ENCODE measurements around the gene ATP8B2.
"Not testable (repeated sequence)": the region's sequence is repeated elsewhere in the genome, so short reads cannot be mapped to it uniquely, and the experiment has no call there.

Gene ATP8B2

DNA sequence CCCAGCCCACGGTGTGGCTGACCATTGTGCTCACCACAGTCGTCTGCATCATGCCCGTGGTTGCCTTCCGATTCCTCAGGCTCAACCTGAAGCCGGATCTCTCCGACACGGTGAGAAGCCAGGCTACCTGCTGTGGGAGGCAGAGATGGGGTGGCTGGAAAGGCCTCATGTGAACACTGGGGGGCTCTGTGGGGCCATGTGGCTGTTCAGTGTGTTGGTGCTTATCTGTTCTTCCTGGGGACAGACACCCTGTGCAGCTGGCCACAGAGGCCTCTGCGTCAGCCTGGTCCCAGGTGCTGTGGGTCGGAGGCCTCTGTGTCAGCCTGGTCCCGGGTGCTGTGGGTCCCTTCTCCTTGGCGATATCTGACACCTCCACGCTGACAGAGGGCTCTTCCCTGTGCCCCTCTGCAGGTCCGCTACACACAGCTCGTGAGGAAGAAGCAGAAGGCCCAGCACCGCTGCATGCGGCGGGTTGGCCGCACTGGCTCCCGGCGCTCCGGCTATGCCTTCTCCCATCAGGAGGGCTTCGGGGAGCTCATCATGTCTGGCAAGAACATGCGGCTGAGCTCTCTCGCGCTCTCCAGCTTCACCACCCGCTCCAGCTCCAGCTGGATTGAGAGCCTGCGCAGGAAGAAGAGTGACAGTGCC, 23.2 kb downstream of the ATP8B2 start:
- no peak for FAIRE-seq

DNA sequence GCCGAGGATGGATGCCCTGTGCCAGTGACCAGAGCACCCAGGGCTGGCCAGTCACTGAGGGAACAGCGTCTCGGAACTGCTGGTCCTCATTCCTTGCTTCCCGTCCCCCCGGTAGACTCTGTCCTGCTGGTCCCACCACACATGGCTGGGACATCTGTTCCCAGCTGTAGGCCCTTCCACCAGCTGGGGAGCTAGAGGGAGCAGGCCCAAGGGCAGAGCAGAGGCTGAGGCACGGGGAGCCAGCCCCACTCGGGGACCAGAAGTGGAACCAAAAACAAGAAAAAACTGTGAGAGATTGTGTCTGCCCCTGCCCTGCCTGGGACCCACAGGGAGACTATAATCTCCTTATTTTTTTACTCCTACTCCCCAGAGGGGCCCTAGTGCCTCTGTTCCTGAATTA, 23.8 kb downstream of the ATP8B2 start:
- no peak for FAIRE-seq

DNA sequence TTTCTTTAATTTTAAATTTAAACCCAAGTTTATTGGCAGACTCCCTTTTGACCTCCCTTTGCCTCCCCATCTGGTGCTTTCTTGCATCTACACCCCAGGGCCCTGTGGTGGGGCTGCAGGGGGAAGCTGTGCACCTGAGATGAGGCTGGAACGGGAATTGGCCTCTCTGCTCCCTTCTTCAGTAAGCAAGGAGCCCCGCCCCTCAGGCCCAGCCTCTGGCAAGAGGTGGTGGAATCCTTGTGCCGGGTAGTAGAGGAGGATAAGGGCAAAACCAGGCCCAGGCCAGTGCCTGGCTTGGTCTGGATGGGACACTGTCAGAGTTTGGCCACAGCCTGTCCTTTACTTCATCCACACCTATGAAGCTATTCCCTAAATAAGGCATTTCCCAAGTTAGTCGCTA, 25.1 kb downstream of the ATP8B2 start:
- FAIRE-seq, result no peak

DNA sequence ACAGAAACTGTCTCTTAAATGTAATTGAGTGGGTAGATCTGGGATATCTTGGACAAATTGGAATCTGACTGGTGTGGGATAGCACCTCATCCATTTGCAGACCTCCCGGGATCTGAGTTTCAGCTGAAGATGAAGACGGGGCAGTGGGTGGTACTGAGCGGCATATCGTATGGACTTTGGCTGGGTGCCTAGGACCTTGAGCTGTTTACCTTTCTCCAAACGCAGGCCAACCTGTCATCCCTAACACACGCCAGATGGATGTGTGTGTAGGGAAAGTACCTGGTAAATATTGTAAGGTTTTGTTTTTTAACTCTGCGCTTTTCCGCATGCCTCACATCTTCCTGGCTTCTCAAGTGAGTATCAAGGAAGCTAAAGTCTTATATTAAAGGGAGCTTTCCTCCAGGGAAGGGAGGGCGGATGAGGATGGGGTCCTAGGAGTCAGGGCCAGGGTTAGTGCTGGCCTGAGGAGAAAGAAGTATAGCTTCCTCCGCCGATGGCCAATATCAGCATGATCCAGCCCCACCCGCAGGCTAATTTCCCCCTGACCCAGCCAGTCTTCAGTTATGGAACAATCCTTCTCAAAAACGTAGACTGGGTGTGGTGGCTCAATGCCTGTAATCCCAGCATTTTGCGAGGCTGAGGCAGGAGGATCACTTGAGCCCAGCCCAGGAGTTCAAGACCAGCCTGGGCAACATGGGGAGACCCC, 26.2 kb downstream of the ATP8B2 start:
- no peak for FAIRE-seq

DNA sequence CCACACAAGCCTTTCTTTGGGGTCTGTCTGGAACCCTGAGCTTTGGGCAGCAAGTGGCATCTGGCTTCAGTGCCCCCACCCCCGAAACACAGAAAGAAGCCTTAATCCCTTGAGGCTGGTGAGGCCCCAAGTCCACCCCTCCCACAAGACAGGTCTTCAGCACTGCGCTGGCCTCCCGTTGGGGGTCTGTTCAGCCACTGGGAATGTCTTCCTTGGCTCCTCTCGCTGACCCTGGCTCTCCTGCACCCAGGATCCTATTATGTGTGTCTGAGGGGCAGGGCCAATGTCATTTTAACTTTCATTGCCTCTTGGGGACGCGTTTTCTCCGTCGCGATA, 26.9 kb downstream of the ATP8B2 start:
- no peak for FAIRE-seq

DNA sequence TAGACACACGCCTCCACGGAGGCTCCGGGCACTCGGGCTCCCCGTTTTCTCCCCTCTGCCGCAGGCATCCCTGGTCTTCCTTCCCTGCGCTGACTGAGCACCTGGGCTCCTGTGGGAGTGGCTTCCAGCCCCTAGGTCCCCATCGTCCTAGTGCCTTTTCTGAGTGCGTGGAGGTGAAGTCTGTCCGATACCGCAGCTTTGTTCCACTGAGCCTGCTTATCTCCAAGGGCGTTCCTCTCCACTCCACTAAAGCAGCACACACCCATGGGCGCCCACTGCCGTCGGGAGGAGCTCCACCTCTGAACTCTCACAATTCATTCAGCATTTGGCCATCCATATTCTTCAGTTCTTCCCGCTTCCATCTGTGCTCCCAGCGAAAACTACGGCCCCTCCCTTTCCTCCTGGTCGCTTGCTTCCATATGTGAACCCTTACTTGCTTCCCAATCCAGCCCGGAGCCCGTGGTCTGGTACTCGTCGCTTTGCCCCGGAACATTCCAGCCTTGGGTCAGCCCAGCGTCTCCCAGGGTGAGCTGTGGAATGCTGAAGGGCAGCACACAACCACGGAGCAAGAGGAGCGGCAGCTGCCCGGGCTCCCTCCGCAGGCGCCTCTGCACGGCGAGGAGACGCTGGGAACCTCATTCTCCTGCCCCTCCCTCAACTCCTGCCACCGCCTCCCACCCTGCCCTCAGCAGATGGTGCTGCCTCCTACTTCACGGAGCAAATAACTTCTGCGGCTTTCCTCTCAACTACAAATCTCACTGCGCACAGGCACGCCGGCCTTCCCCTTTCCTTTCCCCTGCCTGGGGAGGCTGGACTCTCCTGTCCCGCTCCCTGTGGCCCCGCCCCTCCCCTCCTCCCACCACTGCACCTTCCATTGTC, 27.5 kb downstream of the ATP8B2 start:
- no peak for FAIRE-seq

DNA sequence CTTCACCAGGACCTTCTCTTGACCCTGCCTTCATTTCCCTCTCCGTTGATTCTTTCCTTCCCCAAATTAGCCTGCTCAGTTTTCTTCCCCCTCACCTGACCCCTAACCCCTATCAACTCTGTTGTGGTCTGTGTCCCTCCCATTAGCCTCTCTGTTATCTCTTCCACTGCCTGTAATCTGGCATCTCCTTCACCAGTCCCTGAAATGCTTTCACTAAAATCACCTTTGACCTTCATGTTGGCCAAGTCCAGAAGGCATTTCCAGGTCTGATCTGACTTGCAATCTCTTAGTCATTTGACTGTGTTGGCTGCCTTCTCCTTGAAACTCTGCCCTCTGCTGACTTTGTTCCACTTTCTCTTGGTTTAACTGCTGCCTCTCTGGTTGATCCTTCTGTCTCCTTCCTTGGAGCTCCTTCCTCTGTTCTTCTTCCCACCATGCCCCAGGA, 28.2 kb downstream of the ATP8B2 start:
- FAIRE-seq, result no peak

DNA sequence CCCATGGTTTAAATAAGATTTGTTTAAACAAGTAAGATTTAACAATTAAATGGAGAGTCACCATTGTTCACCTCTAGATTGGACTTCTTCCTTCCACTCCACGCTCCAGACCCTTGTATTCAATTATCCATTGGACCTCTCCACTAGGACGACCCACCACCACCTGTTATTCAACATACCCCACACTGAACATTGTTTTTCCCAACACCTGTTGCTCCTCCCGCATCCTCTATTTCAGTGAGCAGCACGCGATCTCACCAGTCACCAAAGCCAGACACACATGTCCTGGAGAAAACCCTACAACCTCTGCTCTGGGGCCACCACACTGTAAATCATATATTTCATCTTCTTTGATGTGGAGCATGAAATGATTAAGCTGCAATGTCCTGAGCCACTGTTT, 28.6 kb downstream of the ATP8B2 start:
- FAIRE-seq, result no peak

DNA sequence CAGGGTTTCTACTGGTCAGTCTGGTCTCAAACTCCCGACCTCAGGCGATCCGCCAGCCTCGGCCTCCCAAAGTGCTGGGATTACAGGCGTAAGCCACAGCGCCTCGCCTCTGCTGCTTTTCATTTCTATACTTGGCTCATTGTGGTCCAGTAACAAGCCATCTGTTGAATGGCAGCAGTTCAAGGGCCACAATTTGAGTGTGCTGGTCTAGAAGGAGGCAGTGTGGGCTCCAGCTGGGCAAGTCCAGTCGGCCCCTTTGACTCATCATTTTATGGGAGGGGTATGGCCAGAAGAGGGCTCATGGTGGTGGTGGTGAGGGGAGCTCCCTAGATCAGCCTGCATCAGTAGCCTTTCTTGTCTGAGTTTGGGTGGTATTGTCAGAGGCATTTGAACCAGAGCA, 33.2 kb downstream of the ATP8B2 start:
- no peak for FAIRE-seq

DNA sequence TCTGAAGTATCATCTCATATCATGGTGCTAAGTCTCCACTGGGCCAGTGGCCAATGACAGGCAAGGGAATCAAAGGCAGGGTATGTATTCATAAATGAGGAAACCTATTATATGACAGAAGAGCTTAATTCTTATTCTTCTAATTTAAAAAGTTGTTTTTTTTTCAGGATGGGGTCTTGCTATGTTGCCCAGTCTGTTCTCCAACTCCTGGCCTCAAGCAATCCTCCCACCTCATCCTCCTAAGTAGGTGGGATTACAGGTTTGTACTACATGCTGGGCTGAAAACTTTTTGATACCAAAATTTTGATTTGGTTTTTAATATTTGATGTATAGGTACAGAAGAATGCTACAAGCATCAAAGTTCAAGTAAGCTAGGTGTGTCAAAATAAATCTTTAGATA, 35.0 kb downstream of the ATP8B2 start:
- no peak for FAIRE-seq

DNA sequence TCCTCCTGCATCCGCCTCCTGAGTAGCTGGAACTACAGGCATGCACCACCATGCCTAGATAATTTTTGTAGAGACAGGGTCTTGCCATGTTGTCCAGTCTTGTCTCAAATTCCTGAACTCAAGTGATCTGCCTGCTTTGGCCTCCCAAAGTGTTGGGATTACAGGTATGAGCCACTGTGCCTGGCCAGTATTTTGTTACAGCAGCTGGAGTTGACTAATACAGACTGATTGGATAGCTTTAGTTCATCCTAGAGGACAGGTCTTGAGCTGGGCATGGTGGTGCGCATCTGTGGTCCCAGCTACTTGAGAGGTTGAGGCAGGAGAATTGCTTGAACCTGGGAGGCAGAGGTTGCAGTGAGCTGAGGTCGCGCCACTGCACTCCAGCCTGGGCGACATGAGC, 35.6 kb downstream of the ATP8B2 start:
- FAIRE-seq, result not testable (repeated sequence)

DNA sequence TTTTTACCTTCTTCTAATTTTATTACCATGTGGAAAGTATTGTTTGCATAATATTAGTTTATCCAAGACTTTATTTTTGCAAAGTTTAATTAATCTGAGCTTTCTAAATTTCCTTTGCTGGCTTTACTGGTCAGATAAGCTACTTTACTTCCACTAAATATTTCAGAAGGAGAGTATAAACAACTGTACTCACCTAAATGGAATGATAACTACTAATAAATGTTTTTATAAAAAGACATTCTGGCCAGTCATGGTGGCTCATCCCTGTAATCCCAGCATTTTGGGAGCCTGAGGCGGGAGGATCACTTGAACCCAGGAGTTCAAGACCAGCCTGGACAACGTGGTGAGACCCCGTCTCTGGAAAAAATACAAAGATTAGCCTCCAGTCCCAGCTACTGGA, 36.0 kb downstream of the ATP8B2 start:
- no peak for FAIRE-seq

DNA sequence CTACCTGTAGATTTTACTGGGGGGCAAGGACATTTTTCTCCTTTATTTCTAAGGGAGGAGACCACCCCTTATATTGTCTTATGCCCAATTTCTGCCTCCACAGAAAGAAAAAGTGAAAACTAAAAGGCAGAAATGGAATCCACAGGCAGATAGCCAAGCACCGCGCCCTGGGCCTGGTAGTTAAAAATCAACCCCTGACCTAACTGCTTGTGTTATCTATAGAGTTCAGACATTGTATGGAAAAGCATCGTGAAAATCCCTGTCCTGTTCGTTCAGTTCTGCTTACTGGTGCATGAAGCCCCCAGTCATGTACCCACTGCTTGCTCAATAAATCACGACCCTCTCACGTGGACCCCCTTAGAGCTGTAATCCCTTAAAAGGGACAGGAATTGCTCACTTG, 46.1 kb downstream of the ATP8B2 start:
- FAIRE-seq, result no peak

DNA sequence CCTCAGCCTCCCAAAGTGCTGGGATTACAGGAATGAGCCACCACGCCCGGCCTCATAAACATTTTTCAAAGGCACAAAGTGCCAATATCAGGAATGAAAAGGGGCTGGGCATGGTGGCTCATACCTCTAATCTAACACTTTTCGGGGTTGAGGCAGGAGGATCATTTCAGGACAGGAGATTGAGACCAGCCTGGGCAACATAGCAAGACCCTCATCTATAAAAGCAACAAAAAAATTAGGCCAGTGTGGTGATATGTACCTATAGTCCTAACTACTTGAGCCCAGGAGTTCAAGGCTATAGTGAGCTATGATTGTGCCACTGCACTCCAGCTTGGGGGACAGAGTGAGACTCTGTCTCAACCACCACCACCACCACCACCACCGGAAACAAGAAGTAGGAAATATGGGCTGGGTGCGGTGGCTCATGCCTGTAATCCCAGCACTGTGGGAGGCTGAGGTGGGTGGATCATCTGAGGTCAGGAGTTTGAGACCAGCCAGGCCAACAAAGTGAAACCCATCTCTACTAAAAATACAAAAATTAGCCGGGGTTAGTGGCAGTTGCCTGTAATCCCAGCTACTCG, 48.5 kb downstream of the ATP8B2 start:
- not testable (repeated sequence) for FAIRE-seq

DNA sequence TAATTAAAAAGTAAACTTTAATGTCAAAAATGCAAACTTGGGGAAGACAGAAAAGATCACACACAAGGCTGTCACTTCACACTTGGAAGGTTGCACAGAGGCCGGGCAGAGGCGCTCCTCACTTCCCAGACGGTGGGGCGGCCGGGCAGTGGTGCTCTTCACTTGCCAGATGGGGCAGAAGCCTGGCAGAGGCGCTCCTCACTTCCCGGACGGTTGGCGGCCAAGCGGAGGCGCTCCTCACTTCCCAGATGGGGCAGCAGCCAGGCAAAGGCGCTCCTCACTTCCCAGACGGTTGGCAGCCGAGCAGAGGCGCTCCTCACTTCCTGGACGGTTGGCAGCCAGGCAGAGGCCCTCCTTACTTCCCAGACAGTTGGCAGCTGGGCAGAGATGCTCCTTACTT, 54.0 kb downstream of the ATP8B2 start:
- no peak for FAIRE-seq

DNA sequence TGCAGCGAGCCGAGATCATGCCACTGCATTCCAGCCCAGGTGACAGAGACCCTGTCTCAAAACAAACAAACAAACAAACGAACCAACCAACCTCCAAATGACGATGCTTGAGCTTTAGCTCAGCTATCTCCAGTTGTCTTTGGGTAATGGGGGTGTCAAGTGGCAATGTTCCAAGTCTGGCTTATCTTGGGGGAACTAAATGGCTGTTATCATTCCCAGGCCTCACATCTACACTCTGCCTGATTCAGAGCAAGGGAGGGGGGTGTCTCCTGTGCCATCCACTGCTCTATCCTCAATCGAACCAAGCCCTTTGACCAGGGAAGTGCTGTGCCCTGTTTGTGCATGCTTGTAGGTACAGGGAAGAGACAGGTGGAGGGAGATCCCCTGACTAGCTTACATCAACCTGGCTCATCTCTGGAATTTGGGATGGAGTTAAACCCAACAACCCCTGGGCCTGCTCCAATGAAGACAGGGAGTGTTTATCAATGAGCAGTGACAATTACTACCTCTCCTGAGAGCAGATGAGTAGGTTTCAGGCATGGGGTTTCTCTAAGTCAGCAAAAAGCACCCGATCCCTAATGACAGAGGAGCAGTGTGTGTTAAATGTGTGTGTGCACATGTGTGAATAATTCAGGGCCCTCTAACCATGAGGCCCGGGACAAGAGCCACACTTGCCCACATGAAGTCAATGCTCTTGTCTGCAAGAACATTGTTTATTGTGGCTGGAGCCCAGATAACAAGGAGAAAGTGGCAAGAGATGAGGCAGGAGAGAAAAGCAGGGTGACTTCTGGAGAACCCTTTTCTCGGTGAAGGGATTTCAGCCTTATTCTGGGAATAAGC, 59.5 kb downstream of the ATP8B2 start:
- FAIRE-seq, result no peak

DNA sequence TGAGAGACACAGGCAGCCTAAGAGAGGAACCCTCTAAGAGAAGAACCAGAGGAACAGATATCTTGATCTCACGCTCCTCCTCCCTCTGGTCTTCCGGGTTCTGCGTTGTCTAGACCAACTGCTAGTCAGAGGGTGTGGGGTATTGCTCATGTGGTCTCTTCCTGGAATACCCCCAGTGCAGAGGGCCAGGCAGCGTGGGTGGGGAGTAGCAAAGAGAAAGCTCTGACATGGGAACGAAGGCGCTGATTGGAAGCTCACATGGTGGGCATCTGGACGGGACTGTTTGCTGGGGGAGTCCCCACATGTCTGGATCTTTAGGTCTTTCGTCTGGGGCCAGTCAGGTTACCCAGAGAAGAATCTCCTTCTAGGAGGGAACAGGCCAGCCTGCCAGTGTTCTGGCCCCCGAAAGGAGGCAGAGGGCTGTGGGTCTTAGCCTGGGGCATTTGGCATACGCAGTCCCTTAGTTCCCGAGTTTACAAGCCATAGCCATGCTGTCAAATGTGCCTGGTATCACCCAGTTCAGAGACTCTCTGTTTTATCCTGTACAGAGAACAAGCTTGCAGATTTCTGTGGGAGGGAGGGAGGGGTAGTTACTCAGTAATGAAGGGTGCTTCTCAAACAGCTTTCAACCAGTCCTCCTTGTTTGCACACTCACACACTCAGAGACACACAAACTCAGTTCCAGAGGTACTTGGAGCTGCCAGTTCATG, 61.5 kb downstream of the ATP8B2 start:
- no peak for FAIRE-seq

DNA sequence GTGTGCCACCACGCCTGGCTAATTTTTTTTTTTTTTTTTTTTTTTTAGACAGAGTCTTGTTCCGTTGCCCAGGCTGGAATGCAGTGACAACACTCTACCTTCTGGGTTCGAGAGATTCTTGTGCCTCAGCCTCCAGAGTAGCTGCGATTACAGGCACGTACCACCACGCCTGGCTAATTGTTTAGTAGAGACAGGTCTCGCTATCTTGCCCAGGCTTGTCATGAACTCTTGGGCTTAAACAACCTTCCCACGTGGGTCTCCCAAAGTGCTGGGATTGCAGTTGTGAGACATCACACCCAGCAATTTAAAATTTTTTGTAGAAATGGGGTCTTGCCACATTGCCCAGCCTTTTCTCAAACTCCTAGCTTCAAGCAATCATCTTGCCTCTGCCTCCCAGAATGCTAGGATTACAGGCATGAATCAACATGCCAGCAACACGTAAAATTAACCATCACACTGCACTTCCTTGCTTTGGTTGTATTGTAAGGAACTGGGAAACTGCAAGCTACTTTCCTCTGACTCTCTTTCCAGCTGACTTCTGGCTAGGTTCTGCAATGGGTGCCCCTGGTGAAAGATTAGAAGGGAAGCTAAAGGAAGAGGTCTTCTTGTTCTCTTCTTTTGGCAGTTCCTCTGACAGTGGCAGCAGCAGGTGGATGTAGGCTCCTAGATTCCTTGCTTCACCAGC, 65.9 kb downstream of the ATP8B2 start:
- FAIRE-seq, result no peak

DNA sequence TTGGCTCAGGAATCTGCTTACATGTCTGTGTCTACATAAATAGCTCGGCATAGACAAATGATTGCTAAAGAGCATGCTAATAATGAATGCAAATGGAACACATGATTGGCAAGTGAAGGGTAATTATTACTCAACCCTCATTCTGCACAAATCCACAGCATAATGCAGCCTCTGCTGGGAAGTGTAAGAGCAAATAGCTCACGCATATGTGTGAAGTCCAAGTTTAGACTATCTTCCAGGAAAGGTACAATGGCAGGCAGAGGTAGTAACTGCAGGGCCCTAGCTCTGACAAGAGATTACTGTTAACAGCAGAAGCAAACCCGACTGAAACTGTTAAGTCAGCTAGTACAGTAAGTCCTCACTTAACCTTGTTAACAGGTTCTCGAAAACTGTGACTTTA, 72.8 kb downstream of the ATP8B2 start:
- FAIRE-seq, result peak; percentile 38

DNA sequence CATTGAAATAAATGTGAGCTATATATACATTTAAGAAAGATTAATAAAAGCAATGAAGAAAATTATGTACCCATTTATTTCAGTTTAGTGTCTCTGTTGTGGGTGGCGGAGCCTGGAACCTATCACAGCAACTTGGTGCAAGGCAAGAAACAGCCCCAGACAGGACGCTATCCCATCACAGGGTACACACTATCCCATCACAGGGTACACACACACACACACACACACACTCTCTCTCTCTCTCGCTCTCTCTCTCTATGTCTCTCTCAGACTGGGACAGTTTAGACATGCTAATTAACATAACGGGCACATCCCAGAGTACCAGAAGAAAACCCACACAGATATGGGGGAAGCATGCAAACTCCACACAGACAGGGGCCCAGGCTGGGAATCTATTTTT, 73.4 kb downstream of the ATP8B2 start:
- no peak for FAIRE-seq

DNA sequence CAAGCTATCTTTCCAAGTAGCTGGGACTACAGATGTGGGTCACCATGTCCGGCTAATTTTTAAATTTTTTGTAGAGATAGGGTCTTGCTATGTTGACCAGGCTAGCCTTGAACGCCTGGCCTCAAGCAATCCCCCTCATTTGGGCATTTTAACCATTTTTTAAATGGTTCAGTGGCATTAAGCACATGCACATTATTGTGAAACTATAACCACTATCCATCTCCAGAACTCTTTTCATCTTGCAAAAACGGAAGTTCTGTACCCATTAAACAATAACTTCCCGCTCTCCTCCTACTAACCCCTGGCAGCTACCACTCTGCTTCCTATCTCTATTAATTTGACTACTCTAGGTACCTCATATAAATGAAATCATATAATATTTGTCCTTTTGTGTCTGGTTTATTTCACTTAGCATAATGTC, 75.1 kb downstream of the ATP8B2 start:
- FAIRE-seq, result no peak
